OCI-LY1 (cell line): ENCODE measurements around the gene CRMP1.
"Not testable (repeated sequence)": the region's sequence is repeated elsewhere in the genome, so short reads cannot be mapped to it uniquely, and the experiment has no call there.

ENCODE experiments used
- H2AFZ ChIP-seq: fragments of 200-600 bp; sonication (generic), shearing (Covaris generic); 2 replicates; pipeline ENCODE4 v1.6.0; 2014; ENCODE audit warnings: antibody characterized with exemption, mild to moderate bottlenecking, low read length
- H3F3A ChIP-seq: fragments of 200-600 bp; sonication (generic), shearing (Covaris generic); 2 replicates; pipeline ENCODE4 v1.6.0; 2014; ENCODE audit warnings: mild to moderate bottlenecking, antibody characterized with exemption, low read length, moderate library complexity; ENCODE audit not compliant: insufficient read depth
- H3K27ac ChIP-seq: fragments of 200-600 bp; sonication (generic); 2 replicates; pipeline ENCODE4 v1.5.1; 2014; ENCODE audit warnings: low read length, mixed run types, mild to moderate bottlenecking, low read depth; ENCODE audit not compliant: poor library complexity, severe bottlenecking
- H3K27me3 ChIP-seq: fragments of 200-600 bp; sonication (generic); 2 replicates; pipeline ENCODE4 v1.6.0; 2014; ENCODE audit warnings: antibody characterized with exemption, mild to moderate bottlenecking, low read length, moderate library complexity; ENCODE audit not compliant: insufficient read depth
- H3K36me3 ChIP-seq: fragments of 200-600 bp; sonication (generic); 2 replicates; pipeline ENCODE4 v1.6.1; 2014; ENCODE audit warnings: mild to moderate bottlenecking, antibody characterized with exemption, low read length, moderate library complexity, mixed read lengths; ENCODE audit not compliant: insufficient read depth
- H3K4me1 ChIP-seq: fragments of 200-600 bp; sonication (generic); 2 replicates; pipeline ENCODE4 v1.5.1; 2014; ENCODE audit warnings: mild to moderate bottlenecking, low read length, moderate library complexity; ENCODE audit not compliant: insufficient read depth, severe bottlenecking
- H3K4me2 ChIP-seq: fragments of 200-600 bp; sonication (generic), shearing (Covaris generic); 2 replicates; pipeline ENCODE4 v1.6.1; 2014; ENCODE audit warnings: low read length
- H3K4me3 ChIP-seq: fragments of 200-600 bp; sonication (generic); 2 replicates; pipeline ENCODE4 v1.5.1; 2014; ENCODE audit warnings: low read length, low read depth, mild to moderate bottlenecking, mixed read lengths; ENCODE audit not compliant: poor library complexity, severe bottlenecking
- H3K79me2 ChIP-seq: fragments of 200-600 bp; shearing (Covaris generic); 2 replicates; pipeline ENCODE4 v1.6.1; 2016; ENCODE audit warnings: mixed run types, low read length, mixed read lengths; ENCODE audit not compliant: insufficient read depth
- H3K9ac ChIP-seq: fragments of 200-600 bp; sonication (generic), shearing (Covaris generic); 2 replicates; pipeline ENCODE4 v1.6.1; 2014; ENCODE audit warnings: mild to moderate bottlenecking, low read length, mixed read lengths
- H3K9me2 ChIP-seq: fragments of 200-600 bp; sonication (generic), shearing (Covaris generic); 2 replicates; pipeline ENCODE4 v1.6.1; 2014; ENCODE audit warnings: low read depth, mild to moderate bottlenecking, low read length, mixed read lengths
- H3K9me3 ChIP-seq: fragments of 200-600 bp; shearing (Covaris generic); 2 replicates; pipeline ENCODE4 v1.6.1; 2014; ENCODE audit warnings: low read length, mixed read lengths
- H4K20me1 ChIP-seq: fragments of 200-600 bp; sonication (generic), shearing (Covaris generic); 2 replicates; pipeline ENCODE4 v1.6.0; 2016; ENCODE audit warnings: mild to moderate bottlenecking, low read length; ENCODE audit not compliant: insufficient read depth
- CTCF ChIP-seq: fragments of 200-600 bp; sonication (generic), shearing (Covaris generic); IDR thresholded peaks from 2 replicates; pipeline ENCODE4 v1.5.1; 2017; ENCODE audit warnings: mild to moderate bottlenecking, antibody characterized with exemption, low read length, moderate library complexity, mixed read lengths
- EZH2 ChIP-seq: fragments of 200-600 bp; sonication (generic), shearing (Covaris generic); IDR thresholded peaks from 2 replicates; pipeline ENCODE4 v1.8.0; 2017; ENCODE audit warnings: borderline replicate concordance, mixed run types, mild to moderate bottlenecking, antibody characterized with exemption, low read length, moderate library complexity, mixed read lengths

The CRMP1 gene

GRCh38 chr4:5858020-5858769 is 34.7 kb downstream of the CRMP1 start:
- no peak overlapping the region for H3K9ac ChIP-seq
- H3K4me1 ChIP-seq: no peaks in the 10 kb centered on the region
- no peaks in the 10 kb centered on the region for H3K9me3 ChIP-seq
- no peak overlapping the region for H3K4me2 ChIP-seq
- no peaks in the 10 kb centered on the region for H4K20me1 ChIP-seq
- H3F3A ChIP-seq: no peaks in the 10 kb centered on the region
- no peaks in the 10 kb centered on the region for H3K27me3 ChIP-seq
- H3K4me3 ChIP-seq: no peak overlapping the region
- no peak overlapping the region for H2AFZ ChIP-seq
- no peaks in the 10 kb centered on the region for H3K79me2 ChIP-seq
- no peaks in the 10 kb centered on the region for H3K36me3 ChIP-seq
- no peaks in the 10 kb centered on the region for H3K9me2 ChIP-seq
- TF ChIP-seq CTCF (no peak), EZH2 (no peak)
- H3K27ac ChIP-seq: no peak overlapping the region

DNA sequence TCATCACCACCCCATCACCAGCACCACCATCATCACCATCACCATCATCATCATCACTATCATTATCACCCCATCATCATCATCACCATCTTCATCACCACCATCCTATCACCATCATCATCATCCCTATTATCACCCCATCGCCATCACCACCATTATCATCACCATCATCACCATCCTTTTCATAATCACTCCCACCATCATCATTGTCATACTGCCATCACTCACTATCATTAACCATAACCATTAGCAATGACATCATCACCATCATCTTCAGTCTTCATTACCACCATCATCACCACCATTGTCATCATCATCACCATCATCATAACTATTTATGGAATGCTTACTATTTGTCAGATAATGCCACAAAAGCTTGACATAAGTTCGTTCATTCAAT is 35.7 kb downstream of the CRMP1 start:
- Histone ChIP-seq H3K27ac (no peak overlapping the region), H4K20me1 (no peaks in the 10 kb centered on the region), H3K4me2 (no peak overlapping the region), H3K79me2 (no peaks in the 10 kb centered on the region), H3K9me3 (no peaks in the 10 kb centered on the region), H3K9ac (no peak overlapping the region), H3K36me3 (no peaks in the 10 kb centered on the region), H3K4me3 (no peak overlapping the region), H3K9me2 (no peaks in the 10 kb centered on the region), H3K27me3 (no peaks in the 10 kb centered on the region), H2AFZ (no peak overlapping the region), H3K4me1 (no peaks in the 10 kb centered on the region), H3F3A (no peaks in the 10 kb centered on the region)
- TF ChIP-seq EZH2 (no peak), CTCF (no peak)

GRCh38 chr4:5856362-5856761 is 36.5 kb downstream of the CRMP1 start:
- not testable (repeated sequence) for H3K4me3 ChIP-seq, H3K36me3 ChIP-seq, H4K20me1 ChIP-seq, H2AFZ ChIP-seq, H3K27ac ChIP-seq, H3K27me3 ChIP-seq, H3K9ac ChIP-seq, H3K4me1 ChIP-seq, H3K79me2 ChIP-seq, H3F3A ChIP-seq, H3K4me2 ChIP-seq, H3K9me2 ChIP-seq, H3K9me3 ChIP-seq

DNA sequence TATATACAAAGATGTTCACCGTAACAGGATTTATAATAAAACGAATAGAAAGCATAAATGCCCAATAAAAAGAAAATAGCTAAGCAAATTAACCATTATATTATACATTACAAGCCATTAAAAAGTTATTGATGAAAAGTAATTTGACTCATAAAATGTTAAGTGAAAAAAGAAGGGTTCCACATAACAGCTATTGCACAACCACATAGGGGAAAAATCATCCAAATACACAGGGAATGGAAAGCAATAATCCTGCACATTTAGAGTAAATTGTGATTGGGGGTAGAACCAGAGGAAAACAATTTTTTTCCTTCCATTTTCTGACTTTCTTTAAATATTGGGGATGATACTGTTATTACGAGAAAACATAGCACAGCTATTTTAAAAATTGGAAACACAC is 38.0 kb downstream of the CRMP1 start:
- TF ChIP-seq EZH2 (no peak), CTCF (no peak)
- no peaks in the 10 kb centered on the region for H3K79me2 ChIP-seq
- H3K36me3 ChIP-seq: no peaks in the 10 kb centered on the region
- H3K4me3 ChIP-seq: no peak overlapping the region
- no peak overlapping the region for H3K27ac ChIP-seq
- no peaks in the 10 kb centered on the region for H3K9me2 ChIP-seq
- H2AFZ ChIP-seq: no peak overlapping the region
- no peak overlapping the region for H3K9ac ChIP-seq
- no peaks in the 10 kb centered on the region for H3K27me3 ChIP-seq
- no peaks in the 10 kb centered on the region for H3F3A ChIP-seq
- no peak overlapping the region for H3K4me2 ChIP-seq
- no peaks in the 10 kb centered on the region for H3K4me1 ChIP-seq
- no peaks in the 10 kb centered on the region for H3K9me3 ChIP-seq
- H4K20me1 ChIP-seq: no peaks in the 10 kb centered on the region
